CD4-positive, alpha-beta T cell (primary cell): Measurements from ENCODE around the gene GPR157. TPM values are rescaled to one million over a fixed set of nuclear protein-coding genes. Genes with fewer than 3 reads are reported as not detected.

ENCODE experiments used
- ATAC-seq: fragments of 200-7000 bp; cut with Tn5 transposase; one replicate; pipeline ENCODE4 v1.10.0; 2022; ENCODE audit warnings: mild to moderate bottlenecking; ENCODE audit not compliant: poor library complexity
- CTCF ChIA-PET: fragments of 350-600 bp; sonication (Branson Sonifier 250); formaldehyde crosslinking; loops from one replicate; lab custom pipeline; 2021; ENCODE audit warnings: antibody characterized with exemption, inconsistent platforms; lab: Charles Lee
- POLR2A ChIA-PET: fragments of 350-600 bp; sonication (Branson Sonifier 250); formaldehyde crosslinking; loops from one replicate; lab custom pipeline; 2021; ENCODE audit warnings: antibody characterized with exemption, inconsistent platforms; lab: Charles Lee
- DNase-seq, 14 experiments: peaks; one replicate each; pipeline ENCODE4 v3.0.0-alpha.2; 2013 to 2020; ENCODE audit warnings: mixed read lengths in 2 of 14
- H3K27ac ChIP-seq, 2 donors: one replicate each; pipeline versions ENCODE4 v1.5.1 to v1.7.0; 2013; ENCODE audit warnings: low read length in 2 of 2, low read depth in 1 of 2, mild to moderate bottlenecking in 1 of 2
- H3K27me3 ChIP-seq, 2 experiments: 1 replicate in 1 of 2; 2 replicates in 1 of 2; pipeline versions ENCODE4 v1.6.1 to v1.7.0; 2013; ENCODE audit warnings: low read length in 2 of 2, control low read depth in 1 of 2, mild to moderate bottlenecking in 1 of 2, moderate library complexity in 1 of 2; ENCODE audit not compliant: insufficient read depth in 2 of 2, control insufficient read depth in 1 of 2
- H3K36me3 ChIP-seq: one replicate; pipeline ENCODE4 v1.6.1; 2013; ENCODE audit warnings: low read length, control low read depth; ENCODE audit not compliant: insufficient read depth
- H3K4me1 ChIP-seq: one replicate; pipeline ENCODE4 v1.6.1; 2013; ENCODE audit warnings: low read length, control low read depth; ENCODE audit not compliant: insufficient read depth
- H3K4me3 ChIP-seq: one replicate; pipeline ENCODE4 v1.5.1; 2013; ENCODE audit warnings: mild to moderate bottlenecking, low read length, moderate library complexity
- H3K9me3 ChIP-seq, 2 experiments: 1 replicate in 1 of 2; 2 replicates in 1 of 2; pipeline versions ENCODE4 v1.6.1 to v1.7.0; 2013; ENCODE audit warnings: low read length in 2 of 2, mild to moderate bottlenecking in 2 of 2, control low read depth in 1 of 2, moderate library complexity in 1 of 2; ENCODE audit not compliant: control insufficient read depth in 1 of 2, insufficient read depth in 1 of 2
- H3K27ac Mint-ChIP-seq: one replicate; pipeline ENCODE4 v1.8.0; 2020; ENCODE audit warnings: mixed read lengths
- H3K27me3 Mint-ChIP-seq: one replicate; pipeline ENCODE4 v1.8.0; 2021; ENCODE audit warnings: mixed read lengths
- H3K36me3 Mint-ChIP-seq: one replicate; pipeline ENCODE4 v1.8.0; 2021; ENCODE audit warnings: low read depth, mixed read lengths
- H3K4me1 Mint-ChIP-seq: one replicate; pipeline ENCODE4 v1.8.0; 2021; ENCODE audit warnings: low read depth, mixed read lengths
- H3K4me3 Mint-ChIP-seq: one replicate; pipeline ENCODE4 v1.8.0; 2020; ENCODE audit warnings: mild to moderate bottlenecking, mixed read lengths
- H3K9me3 Mint-ChIP-seq: one replicate; pipeline ENCODE4 v1.8.0; 2020; ENCODE audit warnings: mixed read lengths
- CTCF ChIP-seq: fragments of 200-600 bp; IDR thresholded peaks from one replicate; pipeline ENCODE4 v1.8.0; 2022; ENCODE audit warnings: antibody characterized with exemption, mild to moderate bottlenecking
- intact Hi-C, 2 experiments: fragments of 100-400 bp; cut with DNase I in 1 of 2; cut with micrococcal nuclease in 1 of 2; formaldehyde crosslinking; loops; one replicate each; pipeline versions ENCODE4 v1.15.1 to v1.9.0; 2023 to 2025; cut with DNase I, micrococcal nuclease
- total RNA-seq, 174 experiments: library from RNA in 2 of 174; stranded (reverse) in 2 of 174; gene quantifications; one replicate each; pipeline ENCODE4 v1.2.3 and lab custom pipeline; 2021 to 2026

The GPR157 gene
- total RNA-seq, 2 experiments from 2014 or later, result 2.1 to 5.1 TPM

GRCh38 chr1:9052272-9053049, 76.4 kb downstream of the GPR157 start:
- no peak for DNase-seq
- Mint-ChIP-seq H3K36me3 (no peaks in the 10 kb centered on the region), H3K4me1 (no peaks in the 10 kb centered on the region), H3K4me3 (no peak overlapping the region), H3K9me3 (no peaks in the 10 kb centered on the region), H3K27me3 (peaks cover 4% of the 10 kb centered on the region), H3K27ac (no peak overlapping the region)
- Histone ChIP-seq H3K27ac (no peak overlapping the region), H3K9me3 (no peaks in the 10 kb centered on the region), H3K4me1 (no peaks in the 10 kb centered on the region), H3K27me3 (no peaks in the 10 kb centered on the region), H3K4me3 (no peak overlapping the region), H3K36me3 (no peaks in the 10 kb centered on the region)
- CTCF ChIA-PET, result no interaction called here
- POLR2A ChIA-PET, result no interaction called here
- ATAC-seq, result no peak
- no peak for TF ChIP-seq CTCF
- intact Hi-C loops, result no loop called here

DNA sequence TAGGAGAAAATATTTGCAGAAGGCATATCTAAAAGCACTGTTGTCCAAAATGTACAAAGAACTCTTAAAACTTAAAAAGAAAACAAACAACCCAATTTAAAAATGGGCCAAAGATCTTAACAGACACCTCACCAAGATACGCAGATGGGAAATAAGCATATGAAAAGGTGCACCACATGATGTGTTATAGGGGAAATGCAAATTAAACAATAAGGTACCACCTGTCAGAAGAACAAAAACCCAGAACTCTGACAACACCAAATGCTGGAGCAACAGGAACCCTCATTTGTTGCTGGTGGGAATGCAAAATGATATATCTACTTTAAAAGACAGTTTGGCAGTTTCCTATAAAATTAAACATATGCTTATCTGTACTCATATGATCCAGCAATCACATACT, 77.5 kb downstream of the GPR157 start:
- CTCF ChIA-PET, result no interaction called here
- Mint-ChIP-seq H3K9me3 (no peaks in the 10 kb centered on the region), H3K27me3 (peaks cover 4% of the 10 kb centered on the region), H3K4me3 (no peak overlapping the region), H3K36me3 (no peaks in the 10 kb centered on the region), H3K4me1 (no peaks in the 10 kb centered on the region), H3K27ac (no peak overlapping the region)
- no peak overlapping the region for H3K27ac ChIP-seq
- no peaks in the 10 kb centered on the region for H3K4me1 ChIP-seq
- no peaks in the 10 kb centered on the region for H3K9me3 ChIP-seq
- DNase-seq (no peak), ATAC-seq (no peak)
- H3K27me3 ChIP-seq, result no peaks in the 10 kb centered on the region
- no peak overlapping the region for H3K4me3 ChIP-seq
- no peaks in the 10 kb centered on the region for H3K36me3 ChIP-seq
- no peak for TF ChIP-seq CTCF
- POLR2A ChIA-PET, result no interaction called here
- intact Hi-C loops, result no loop called here

GRCh38 chr1:9050803-9051202, 78.1 kb downstream of the GPR157 start:
- Mint-ChIP-seq H3K9me3 (no peaks in the 10 kb centered on the region), H3K4me3 (no peak overlapping the region), H3K4me1 (no peaks in the 10 kb centered on the region), H3K36me3 (no peaks in the 10 kb centered on the region), H3K27me3 (peaks cover 4% of the 10 kb centered on the region), H3K27ac (no peak overlapping the region)
- intact Hi-C loops, result no loop called here
- ATAC-seq (no peak), DNase-seq (no peak)
- ChIA-PET CTCF (interaction anchor here (0.7 kb wide), 1 partner anchor 249 kb away, joined by 4 read pairs; no protein-coding TSS in a partner anchor), POLR2A (no interaction called here)
- no peak for TF ChIP-seq CTCF
- no peaks in the 10 kb centered on the region for H3K27me3 ChIP-seq
- no peak overlapping the region for H3K27ac ChIP-seq
- no peak overlapping the region for H3K4me3 ChIP-seq
- H3K36me3 ChIP-seq, result no peaks in the 10 kb centered on the region
- H3K9me3 ChIP-seq, result no peaks in the 10 kb centered on the region
- no peaks in the 10 kb centered on the region for H3K4me1 ChIP-seq

Other genes starting within 250 kb of the GPR157 start
- gene CA6, start 183.2 kb downstream of the GPR157 start, total RNA-seq, result under 1 TPM in 1 of 2 experiments, not detected in 1; 0.20 TPM
- gene SLC2A7, start 102.7 kb downstream of the GPR157 start, total RNA-seq, result not detected
- gene SLC2A5, start 59.5 kb downstream of the GPR157 start, total RNA-seq, result not detected
- 10 to 100 TPM; 13.6 to 13.9 TPM for gene H6PD, start 105.7 kb upstream of the GPR157 start, total RNA-seq
- 1 to 10 TPM; 1.9 to 2.3 TPM for gene SPSB1, start 163.8 kb upstream of the GPR157 start, total RNA-seq